ENCODE results near the gene INTS1.

The INTS1 gene

GRCh38 chr7:1433128-1433920 lies 70.9 kb downstream of the INTS1 start:
- no peak for TF ChIP-seq SIN3A (IDR thresholded peaks at IDR 0.05; ENCODE audit: borderline replicate concordance, insufficient read depth, low read length)
- no peak for TF ChIP-seq POLR2AphosphoS5 (IDR thresholded peaks at IDR 0.05; ENCODE audit: low read depth, low read length)
- TF ChIP-seq TAF1 (IDR thresholded peaks at IDR 0.05; ENCODE audit: borderline replicate concordance, insufficient read depth, low read length): no peak
- no peak for TF ChIP-seq REST (IDR thresholded peaks at IDR 0.05; ENCODE audit: insufficient read depth in 1 of 2, low read depth in 2 of 2, low read length in 2 of 2)
- no peak for TF ChIP-seq FOXP2 (optimal IDR thresholded peaks at IDR 0.05; ENCODE audit: borderline replicate concordance, extremely low read depth, extremely low read length, insufficient read depth)

GRCh38 chr7:1432411-1433082 lies 71.6 kb downstream of the INTS1 start:
- TF ChIP-seq POLR2AphosphoS5 (IDR thresholded peaks at IDR 0.05; ENCODE audit: low read depth, low read length) (no peak; the same call in 1 of the 2 replicates), FOXP2 (optimal IDR thresholded peaks at IDR 0.05; ENCODE audit: borderline replicate concordance, extremely low read depth, extremely low read length, insufficient read depth) (no peak), REST (IDR thresholded peaks at IDR 0.05; ENCODE audit: insufficient read depth in 1 of 2, low read depth in 2 of 2, low read length in 2 of 2) (no peak), SIN3A (IDR thresholded peaks at IDR 0.05; ENCODE audit: borderline replicate concordance, insufficient read depth, low read length) (no peak), TAF1 (IDR thresholded peaks at IDR 0.05; ENCODE audit: borderline replicate concordance, insufficient read depth, low read length) (no peak)

GRCh38 chr7:1431634-1432380 lies 72.4 kb downstream of the INTS1 start:
- TF ChIP-seq FOXP2 (optimal IDR thresholded peaks at IDR 0.05; ENCODE audit: borderline replicate concordance, extremely low read depth, extremely low read length, insufficient read depth) (no peak), TAF1 (IDR thresholded peaks at IDR 0.05; ENCODE audit: borderline replicate concordance, insufficient read depth, low read length) (no peak), POLR2AphosphoS5 (IDR thresholded peaks at IDR 0.05; ENCODE audit: low read depth, low read length) (no peak), SIN3A (IDR thresholded peaks at IDR 0.05; ENCODE audit: borderline replicate concordance, insufficient read depth, low read length) (no peak), REST (IDR thresholded peaks at IDR 0.05; ENCODE audit: insufficient read depth in 1 of 2, low read depth in 2 of 2, low read length in 2 of 2) (no peak)

GRCh38 chr7:1431226-1431625 lies 73.0 kb downstream of the INTS1 start:
- no peak for TF ChIP-seq POLR2AphosphoS5 (IDR thresholded peaks at IDR 0.05; ENCODE audit: low read depth, low read length)
- TF ChIP-seq REST (IDR thresholded peaks at IDR 0.05; ENCODE audit: insufficient read depth in 1 of 2, low read depth in 2 of 2, low read length in 2 of 2): no peak
- TF ChIP-seq TAF1 (IDR thresholded peaks at IDR 0.05; ENCODE audit: borderline replicate concordance, insufficient read depth, low read length): no peak
- TF ChIP-seq FOXP2 (optimal IDR thresholded peaks at IDR 0.05; ENCODE audit: borderline replicate concordance, extremely low read depth, extremely low read length, insufficient read depth): no peak
- TF ChIP-seq SIN3A (IDR thresholded peaks at IDR 0.05; ENCODE audit: borderline replicate concordance, insufficient read depth, low read length): no peak

Data from PFSK-1 (cell line).